A673 (cell line): ENCODE data around the gene EXOSC2.

Experiments
- EZH2 ChIP-seq: fragments of 200-600 bp; sonication (generic); IDR thresholded peaks from 2 replicates; pipeline ENCODE4 v1.6.1; 2017; ENCODE audit warnings: borderline replicate concordance, low read depth, mild to moderate bottlenecking, mixed read lengths, antibody characterized with exemption, low read length; ENCODE audit not compliant: poor library complexity, severe bottlenecking
- TF ChIP-seq, protein P1 (sequence below): fragments of 300-800, 200-600 bp; sonication (generic); conservative IDR thresholded peaks from 2 replicates; pipeline ENCODE4 v1.5.1; 2017; ENCODE audit warnings: low read depth, mild to moderate bottlenecking, antibody characterized with exemption, low read length, moderate library complexity, mixed read lengths

DNA sequence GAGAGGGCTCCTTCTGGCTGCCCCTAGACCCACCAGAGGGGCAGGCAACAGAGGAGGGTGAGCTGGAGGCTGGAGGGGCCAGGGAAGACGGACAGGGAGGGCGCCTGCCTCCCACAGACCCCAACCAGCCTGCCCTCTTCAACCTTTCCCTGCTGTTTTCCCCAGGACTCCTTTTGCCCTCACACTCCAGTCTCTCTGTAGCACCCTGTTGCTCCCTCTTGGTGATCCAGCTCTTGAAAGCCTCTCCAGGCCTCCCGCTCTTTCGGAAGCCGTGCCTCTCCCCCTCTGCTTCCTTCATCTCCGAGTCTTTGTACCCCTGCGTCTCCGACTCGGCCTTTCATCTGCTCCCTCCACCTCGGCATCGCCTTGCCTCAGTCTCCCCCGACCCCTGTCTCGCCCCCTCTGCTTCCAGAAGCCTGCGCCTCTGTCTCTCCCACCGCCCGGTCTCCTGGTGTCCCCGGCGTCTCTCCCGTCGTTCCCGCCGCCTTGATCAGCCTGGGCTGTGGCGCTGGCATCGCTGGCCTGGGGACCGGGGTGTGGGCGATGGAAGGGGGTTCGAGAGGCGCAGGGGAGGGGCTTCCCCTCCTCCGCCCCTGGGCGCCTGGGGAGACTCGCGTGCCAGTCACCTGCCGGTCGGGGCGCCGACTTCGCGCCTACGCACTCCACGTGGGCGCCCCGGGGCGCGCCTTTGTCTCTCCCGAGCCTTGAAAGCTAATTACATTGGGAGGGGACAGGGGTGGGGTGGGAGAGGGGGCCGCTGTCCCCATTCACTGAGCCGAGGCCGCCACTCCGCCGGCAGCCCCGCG is 34.5 kb upstream of the EXOSC2 start:
- TF ChIP-seq, protein P1, sequence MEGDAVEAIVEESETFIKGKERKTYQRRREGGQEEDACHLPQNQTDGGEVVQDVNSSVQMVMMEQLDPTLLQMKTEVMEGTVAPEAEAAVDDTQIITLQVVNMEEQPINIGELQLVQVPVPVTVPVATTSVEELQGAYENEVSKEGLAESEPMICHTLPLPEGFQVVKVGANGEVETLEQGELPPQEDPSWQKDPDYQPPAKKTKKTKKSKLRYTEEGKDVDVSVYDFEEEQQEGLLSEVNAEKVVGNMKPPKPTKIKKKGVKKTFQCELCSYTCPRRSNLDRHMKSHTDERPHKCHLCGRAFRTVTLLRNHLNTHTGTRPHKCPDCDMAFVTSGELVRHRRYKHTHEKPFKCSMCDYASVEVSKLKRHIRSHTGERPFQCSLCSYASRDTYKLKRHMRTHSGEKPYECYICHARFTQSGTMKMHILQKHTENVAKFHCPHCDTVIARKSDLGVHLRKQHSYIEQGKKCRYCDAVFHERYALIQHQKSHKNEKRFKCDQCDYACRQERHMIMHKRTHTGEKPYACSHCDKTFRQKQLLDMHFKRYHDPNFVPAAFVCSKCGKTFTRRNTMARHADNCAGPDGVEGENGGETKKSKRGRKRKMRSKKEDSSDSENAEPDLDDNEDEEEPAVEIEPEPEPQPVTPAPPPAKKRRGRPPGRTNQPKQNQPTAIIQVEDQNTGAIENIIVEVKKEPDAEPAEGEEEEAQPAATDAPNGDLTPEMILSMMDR, result no peak
- TF ChIP-seq EZH2, result no peak
